GM21390 (cell line): ENCODE results near the gene SYNPO.

Experiments
- ATAC-seq: cut with Tn5 transposase; IDR thresholded peaks from one replicate; pipeline ENCODE4 v1.9.1; 2021; ENCODE audit not compliant: unreplicated experiment

Gene SYNPO

DNA sequence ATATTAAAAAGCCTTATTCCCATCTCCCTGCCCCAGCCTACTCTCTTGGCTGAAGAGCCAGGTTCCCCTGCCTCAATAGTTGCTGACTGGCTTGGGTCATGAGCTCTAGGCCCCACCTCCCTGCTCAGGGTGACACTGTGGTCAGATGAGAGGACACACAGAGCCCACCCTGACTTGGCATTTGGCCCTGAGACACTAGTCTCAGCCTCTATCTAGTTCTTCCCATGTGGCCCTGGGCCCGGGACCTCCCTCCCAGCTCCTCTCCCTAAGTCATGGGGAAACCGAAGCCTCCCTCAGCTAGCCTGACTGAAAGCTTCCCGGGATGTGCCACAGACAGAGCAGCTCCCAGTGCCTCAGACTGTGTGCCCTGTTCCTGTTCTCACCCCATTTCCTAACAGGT is 14.8 kb downstream of the SYNPO start:
- ATAC-seq = no peak

GRCh38 chr5:150656191-150657132 is 16.0 kb downstream of the SYNPO start:
- peak; percentile 79 for ATAC-seq

DNA sequence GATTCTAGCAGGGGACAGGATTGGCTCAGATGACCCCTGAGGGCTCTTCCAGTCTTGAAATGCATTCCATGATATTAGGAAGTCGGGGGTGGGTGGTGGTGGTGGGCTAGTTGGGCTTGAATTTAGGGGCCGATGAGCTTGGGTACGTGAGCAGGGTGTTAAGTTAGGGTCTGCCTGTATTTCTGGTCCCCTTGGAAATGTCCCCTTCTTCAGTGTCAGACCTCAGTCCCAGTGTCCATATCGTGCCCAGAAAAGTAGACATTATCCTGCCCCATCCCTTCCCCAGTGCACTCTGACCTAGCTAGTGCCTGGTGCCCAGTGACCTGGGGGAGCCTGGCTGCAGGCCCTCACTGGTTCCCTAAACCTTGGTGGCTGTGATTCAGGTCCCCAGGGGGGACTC is 17.7 kb downstream of the SYNPO start:
- no peak for ATAC-seq

DNA sequence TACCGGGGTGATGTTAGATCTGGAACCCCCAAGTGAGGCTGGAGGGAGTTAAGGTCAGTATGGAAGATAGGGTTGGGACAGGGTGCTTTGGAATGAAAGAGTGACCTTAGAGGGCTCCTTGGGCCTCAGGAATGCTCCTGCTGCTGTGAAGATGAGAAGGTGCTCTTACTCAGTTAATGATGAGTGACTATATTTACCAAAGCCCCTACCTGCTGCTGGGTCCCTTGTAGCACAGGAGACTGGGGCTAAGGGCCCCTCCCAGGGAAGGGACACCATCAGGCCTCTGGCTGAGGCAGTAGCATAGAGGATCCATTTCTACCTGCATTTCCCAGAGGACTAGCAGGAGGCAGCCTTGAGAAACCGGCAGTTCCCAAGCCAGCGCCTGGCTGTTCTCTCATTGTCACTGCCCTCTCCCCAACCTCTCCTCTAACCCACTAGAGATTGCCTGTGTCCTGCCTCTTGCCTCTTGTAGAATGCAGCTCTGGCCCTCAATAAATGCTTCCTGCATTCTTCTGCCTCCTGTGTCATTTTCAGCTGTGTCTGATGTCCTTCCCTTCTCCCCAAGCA is 18.3 kb downstream of the SYNPO start:
- no peak for ATAC-seq

DNA sequence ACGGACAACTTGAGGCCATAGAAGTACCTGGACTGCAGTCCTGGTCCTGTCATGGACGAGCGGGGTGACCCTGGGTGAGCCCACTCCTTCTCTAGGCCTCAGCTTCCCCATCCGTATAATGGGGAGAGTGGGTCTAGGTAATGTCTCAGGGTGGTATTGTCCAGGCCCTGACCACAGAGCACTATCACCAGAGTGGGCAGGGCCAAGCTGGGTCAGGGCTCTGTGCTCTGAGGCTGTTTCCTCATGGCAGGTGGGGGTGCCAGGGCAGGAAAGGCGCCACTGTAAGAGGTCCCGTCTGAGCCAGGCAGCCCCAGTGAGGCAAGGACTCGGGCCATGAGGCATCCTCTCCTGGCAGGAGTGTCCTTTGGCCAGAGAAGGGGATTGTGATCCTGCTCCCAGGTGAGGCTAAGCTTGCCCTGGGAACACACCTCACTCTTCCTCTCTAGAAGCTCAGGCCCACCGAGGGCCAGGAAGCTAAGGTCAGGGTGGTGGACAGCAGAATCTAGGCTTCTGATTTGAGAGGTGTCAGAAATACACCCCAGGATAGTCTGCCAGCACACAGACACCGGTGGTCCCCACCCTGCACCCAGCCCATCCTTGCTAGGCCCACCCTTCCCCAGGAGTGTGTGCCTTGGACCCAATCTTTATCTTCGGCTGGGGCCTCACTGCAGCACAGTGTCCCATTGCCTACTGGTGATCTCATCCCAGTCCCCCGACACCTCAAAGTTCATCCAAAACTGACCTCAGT is 19.1 kb downstream of the SYNPO start:
- no peak for ATAC-seq

GRCh38 chr5:150660108-150660831 is 19.8 kb downstream of the SYNPO start:
- no peak for ATAC-seq

DNA sequence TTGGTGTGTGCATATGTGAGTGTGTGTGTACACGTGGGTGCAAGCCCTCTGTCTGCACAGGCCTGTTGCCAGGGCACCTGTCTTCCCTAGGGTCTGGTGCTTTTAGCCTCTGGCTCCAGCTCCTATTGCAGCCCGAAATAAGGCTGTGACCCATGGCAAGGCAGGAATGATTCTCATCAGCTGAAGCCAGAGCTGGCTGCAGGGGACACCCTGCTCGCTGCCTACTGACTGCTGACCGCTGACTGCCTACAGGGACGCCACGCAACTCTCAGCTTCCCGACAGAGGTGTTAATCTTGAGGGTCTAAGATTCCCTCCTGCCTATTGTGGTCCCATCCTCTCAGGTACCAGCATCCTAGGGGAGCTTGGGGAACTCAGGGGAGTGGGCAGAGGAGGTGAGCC is 20.6 kb downstream of the SYNPO start, which contains the start of gene MYOZ3:
Gene MYOZ3 (plus strand): TSS at position 166 of the 400 bp plus-strand sequence. CDS start 1,691 bp downstream, outside the sequence.
- ATAC-seq = no peak

DNA sequence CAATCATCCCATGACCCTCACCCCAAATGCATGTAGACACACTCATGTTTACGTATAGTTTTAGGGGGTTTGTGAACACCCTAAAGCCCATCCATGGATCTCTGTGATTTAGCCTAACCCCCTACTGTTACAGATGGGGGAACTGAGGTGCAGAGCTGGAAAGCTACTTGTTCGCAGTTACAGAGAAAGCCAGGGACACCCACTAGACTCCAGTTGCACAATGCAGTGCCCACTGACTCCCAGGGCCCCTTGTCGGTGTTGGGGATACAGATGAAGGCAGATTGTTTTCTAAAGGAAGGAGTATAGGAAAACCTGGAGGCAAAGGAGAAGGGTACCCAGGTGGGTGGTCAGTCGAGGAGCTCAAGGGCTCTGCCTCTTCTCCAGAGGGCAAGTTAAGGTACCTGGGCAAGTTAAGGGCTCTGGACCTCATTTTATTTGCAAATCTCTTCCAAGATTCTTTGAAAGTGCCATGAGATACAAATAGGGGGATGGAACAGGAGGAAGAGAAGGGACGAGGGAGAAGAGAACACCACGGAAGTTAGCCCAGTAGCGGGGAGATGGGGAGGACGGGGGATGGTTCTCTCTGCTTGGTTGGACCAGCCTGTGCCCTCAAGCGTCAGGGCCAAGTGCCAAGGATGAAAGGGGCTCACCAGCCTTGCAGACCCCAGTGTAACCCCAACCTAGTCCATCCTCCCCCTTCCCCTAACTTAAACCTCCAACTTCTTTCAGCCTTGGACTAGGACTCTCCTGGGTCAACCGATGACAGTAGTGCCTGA is 21.5 kb downstream of the SYNPO start:
- ATAC-seq = no peak

DNA sequence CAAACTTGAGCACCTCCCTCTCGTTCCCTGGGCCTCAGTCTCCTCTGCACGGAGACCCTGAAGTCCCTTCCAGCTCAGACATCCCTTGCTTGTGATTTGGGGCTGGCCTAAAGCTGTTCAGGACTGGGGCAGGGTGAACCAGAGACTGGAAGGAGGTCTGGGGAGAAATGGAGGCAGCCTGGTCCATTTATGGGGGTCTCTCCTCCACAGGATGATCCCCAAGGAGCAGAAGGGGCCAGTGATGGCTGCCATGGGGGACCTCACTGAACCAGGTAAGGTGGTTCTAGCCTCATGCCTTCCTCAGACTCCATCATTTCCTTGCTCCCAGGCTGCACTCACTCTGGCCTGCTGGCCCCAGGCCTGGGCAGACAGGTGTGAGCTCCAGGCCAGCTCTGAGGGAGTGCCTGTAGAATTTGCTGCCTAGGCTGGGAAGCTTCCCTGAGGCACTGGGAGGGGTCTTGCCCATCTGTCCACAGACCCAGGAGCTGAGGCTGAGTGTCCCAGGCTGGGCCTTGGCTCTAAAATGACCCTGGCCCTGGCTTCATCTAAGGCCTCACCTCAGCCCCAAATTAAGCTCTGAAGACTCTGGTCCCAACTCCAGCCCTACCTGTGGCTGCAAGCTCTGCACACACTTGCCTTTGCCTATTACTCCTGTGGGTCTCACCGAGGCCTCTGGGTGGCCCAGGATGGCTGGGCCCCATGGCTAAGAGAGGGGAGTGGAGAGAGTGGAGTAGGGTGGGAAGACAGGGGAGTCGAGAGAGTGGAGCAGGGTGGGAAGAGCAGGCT is 22.5 kb downstream of the SYNPO start:
- no peak for ATAC-seq

GRCh38 chr5:150663936-150664335 is 23.5 kb downstream of the SYNPO start:
- ATAC-seq = no peak

DNA sequence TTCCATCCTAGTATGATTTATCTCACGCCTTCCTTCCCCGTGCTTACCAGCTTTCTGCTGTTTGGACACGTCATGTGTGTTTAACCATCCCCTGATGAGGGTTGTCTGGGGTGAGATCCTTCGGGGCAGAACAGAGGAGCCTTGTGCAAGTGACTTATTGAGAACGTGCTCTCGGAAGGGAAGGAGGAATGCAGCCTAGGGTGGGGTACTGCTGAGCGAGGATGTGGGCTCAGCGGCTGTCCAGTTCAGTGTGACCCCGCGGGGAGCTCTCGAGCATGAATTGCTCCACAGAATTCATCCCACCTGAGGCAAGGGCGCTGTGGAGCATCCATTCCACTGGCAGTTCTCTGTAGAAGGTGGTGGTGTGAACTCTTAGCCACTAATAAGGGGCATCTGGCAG is 24.6 kb downstream of the SYNPO start:
- no peak for ATAC-seq

- ATAC-seq = no peak
These were observed 30.0 kb downstream of the SYNPO start for GRCh38 chr5:150670275-150670947.

DNA sequence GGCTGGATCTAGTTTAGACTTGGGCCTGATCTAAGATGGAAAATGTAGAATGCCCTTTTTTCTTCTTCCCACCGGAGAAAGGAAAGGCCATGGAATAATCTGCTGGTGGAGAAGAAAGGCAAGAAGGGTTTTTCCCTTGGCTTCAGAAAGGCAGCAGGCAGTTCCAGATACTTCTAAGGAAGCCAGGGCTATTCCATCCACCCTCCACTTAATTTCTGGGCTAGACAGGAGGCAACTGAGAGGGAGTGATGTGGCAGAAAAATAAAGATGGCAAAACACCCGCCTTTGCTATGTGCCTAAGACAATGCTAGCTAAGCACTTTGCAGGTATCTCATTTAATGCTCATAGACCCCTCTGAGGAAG is 30.5 kb downstream of the SYNPO start:
- ATAC-seq = no peak

- ATAC-seq = no peak
These were observed 31.2 kb downstream of the SYNPO start for GRCh38 chr5:150671509-150672236.

DNA sequence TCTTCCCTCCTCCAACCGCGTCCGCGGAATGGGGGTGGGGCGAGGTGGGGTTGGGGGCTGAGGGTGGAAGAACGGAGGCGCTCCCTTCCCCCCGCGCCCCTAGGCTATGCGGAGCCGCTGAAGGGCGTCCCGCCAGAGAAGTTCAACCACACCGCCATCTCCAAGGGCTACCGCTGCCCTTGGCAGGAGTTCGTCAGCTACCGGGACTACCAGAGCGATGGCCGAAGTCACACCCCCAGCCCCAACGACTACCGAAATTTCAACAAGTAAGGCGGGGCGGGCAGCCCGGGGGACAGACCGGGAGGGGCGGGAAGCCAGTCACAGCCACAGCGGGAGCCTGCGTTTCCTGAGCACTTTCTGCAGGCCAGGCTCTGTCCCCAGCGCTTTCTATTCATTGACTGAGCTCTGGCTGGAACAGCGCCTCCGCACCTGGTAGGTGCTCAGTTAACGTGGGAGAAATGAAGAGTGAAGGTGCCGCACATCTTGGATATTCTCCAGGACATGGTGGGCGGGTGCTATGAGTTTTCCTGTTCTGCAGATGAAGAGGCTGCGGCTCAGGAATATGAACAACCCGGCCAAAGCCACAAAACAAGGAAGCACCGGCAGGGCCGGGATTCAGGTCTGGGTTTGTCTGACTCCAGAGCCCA is 31.9 kb downstream of the SYNPO start:
- ATAC-seq = peak; percentile 45

GRCh38 chr5:150672884-150673275 is 32.4 kb downstream of the SYNPO start:
- ATAC-seq = no peak

- no peak for ATAC-seq
These were observed 33.9 kb downstream of the SYNPO start for GRCh38 chr5:150674341-150674821.

- no peak for ATAC-seq
These were observed 34.6 kb downstream of the SYNPO start for GRCh38 chr5:150675069-150675468.
